SW 1271 (cell line): Measurements from ENCODE around the gene PTRHD1.
"Not testable (repeated sequence)": the region's sequence is repeated elsewhere in the genome, so short reads cannot be mapped to it uniquely, and the experiment has no call there.

ENCODE experiments used
- DNase-seq, 2 experiments: peaks; one replicate each; lab custom pipeline; 2025; lab: John Stamatoyannopoulos, UW

Gene PTRHD1, protein sequence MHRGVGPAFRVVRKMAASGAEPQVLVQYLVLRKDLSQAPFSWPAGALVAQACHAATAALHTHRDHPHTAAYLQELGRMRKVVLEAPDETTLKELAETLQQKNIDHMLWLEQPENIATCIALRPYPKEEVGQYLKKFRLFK

DNA sequence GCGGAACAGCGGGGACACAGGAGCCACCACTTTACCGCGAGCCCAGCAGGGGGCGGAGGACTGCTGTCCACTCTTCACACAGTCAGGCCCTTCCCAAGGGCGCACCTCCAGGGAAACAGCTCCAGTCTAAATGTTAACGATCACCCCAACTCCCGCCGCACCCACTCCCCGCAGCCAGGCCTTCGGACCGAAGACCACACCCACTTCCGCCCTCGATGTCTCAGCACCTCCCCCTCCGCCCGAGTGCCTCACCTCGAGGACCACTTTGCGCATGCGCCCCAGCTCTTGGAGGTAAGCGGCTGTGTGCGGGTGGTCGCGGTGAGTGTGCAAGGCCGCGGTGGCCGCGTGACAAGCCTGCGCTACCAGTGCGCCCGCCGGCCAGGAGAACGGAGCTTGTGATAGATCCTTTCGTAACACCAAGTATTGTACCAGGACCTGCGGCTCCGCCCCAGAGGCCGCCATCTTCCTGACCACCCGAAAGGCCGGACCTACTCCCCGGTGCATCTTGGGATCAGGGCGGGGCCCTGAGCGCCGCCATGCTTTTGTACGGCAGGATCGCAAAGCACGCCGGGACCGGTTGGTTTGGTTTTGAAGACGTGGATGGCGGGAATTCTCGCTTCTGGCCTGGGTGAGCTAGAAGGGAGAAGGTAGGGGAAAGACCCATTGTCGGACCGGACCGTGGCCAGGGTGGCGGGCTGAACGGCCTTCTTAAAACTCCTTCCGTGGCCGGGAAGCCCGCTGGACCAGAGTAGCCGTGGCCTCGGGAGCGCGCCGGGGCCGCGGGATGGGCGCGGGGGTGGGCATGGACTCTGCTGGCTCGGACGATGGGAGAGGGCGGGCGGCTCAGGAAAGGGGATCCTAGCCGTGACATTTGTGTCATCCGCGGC, at the start of gene PTRHD1, which contains the start of gene CENPO:
Gene PTRHD1, minus strand, starts transcription at position 518 of the 887 bp plus-strand sequence. Its CDS starts 14 bp downstream, at position 504.
Gene CENPO, plus strand, starts transcription at position 552 of the 887 bp plus-strand sequence. CDS start 495 bp downstream, outside the sequence.
- DNase-seq = peak; percentile 95 to 98

DNA sequence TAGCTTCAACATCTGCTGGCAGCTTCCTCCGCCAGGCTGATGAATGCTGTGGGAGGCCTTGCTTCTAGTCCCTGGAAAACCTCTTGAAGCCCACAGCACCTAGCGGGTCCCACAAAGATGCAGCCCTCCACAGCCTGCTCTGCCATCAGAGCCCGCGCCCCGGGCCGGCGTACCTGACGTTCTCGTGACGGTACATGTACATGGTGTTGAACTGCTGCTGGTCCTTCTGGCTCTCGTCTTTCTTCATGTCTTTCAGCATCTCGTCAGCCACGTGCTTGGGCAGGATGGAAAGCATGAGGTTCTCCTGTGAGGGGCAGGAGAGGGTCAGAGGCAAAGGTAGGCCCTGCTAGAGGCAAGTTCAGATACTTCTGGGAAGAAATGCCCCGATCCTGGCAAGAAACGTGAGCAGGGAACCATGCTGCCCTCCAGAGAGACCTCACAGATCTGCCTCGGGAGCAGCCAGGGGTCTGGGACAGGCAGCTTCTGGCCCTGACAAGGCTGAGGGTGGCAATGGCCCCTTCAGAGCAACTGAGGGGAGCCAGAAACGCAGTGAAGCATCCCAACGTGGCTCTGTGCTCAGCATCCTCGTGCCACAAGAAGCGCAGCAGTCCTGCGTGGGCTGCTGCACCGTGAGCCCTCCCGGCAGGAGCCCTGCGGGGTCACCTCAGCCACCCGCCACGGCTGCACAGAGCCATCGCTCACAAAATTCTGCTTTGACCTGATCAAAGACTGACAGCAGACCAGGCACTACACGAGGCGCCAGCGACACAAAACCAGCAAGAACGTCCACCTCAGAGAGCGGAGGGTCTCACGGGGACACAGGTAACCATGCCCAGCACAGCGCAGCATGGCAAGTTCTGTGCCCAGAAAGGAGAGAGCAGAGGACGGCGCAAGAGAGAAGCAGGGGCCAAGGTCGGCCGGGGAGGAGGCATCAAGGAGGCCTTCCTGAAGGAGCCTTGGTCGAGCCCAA, 49.2 kb upstream of the PTRHD1 start:
- no peak for DNase-seq

DNA sequence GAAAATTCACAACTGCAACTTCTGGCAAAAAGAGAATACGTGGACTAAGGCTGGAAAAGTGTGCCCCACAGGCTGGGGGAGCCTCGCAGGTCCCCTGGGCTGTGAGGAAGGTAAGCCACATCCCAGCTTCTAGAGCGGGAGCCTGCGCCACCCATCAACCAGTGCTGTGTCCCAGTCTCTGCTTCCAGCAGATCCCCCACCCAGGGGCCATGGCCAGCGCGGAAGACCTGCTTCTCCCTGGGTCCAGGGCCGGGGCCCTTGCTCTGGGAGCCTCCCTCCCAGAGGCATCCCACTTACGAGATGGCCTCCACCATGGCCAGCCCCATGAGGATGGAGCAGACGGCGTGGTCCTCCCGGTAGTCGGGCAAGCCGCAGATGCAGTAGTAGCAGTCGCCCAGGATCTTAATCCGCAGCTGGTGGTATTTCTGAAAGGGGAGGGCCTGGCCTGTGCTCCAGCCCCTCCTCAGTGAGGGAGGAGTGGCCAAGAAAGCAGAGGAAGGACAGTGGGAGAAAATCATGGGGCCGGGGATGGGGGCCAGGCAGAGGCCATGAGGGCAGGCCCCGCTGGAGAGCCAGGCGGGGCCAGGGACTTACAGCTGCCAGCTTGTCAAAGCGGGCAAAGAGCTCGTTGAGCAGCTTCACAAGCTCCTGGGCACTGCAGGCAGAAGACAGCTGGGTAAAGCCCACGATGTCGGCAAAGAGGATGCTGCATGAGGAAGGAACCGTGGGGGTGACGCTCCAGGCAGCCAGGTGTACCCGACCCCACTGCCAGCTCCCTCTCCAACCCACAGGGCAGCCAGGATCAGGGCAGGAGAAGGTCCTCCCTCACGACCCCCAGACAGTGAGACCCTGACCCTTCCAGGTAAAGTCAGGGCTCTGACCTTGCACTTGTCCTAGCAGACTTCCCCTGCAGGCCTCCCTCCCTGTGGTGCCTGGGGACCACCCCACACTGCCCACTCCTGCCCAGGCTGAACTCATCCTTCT, 48.1 kb upstream of the PTRHD1 start:
- no peak for DNase-seq

DNA sequence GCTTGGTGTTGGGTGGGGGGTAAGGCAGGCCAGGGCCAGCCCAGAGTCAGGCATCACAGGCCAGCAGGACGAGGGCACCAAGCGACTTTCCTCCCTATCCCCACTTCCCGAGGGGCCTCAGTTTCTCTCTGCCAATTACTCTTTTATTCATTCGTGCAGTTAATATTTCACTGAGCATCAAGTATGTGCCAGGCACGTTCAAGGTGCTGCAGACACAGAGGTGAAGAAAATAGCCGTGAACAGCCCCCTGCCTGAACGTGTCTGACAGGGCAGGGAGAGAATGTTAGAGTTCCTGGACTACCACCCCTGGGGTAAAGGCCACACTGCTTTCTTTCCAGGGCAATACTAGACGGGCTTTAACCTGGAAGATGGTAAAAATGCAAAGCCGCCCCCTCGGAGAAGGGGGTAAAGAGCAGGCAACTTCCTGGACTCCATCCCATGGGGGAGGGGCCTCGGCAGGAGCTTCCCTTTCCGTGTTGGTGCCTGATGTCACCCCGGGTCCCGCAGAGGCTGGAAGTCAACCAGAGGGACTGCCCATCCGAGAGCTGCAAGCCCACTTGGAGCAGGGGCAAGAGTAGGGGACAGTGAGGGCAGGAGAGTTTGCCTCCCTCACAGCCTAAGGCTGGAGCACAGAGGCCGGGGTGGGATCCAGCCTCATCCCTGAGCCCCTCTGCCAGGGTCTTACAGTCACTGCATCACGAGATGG, 47.1 kb upstream of the PTRHD1 start:
- no peak for DNase-seq

DNA sequence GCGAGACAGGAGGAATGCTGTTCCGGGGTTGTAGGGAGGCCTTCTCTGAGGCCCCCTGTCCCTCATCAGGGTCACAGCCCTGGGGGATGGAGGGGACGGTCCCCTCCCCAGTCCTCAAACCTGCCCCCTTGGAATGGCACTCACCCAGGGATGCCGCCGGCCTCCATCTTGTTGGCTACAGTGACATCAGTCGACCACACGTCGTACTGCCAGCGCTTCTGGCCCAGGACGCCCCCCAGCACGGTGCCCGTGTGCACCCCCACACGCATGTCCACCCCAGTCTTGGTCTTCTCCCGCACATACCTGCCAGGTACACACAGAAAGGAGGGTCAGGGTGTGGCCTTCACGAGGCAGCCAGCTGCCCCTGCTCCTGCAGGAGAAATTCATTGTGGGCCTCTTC, 46.5 kb upstream of the PTRHD1 start:
- no peak for DNase-seq

DNA sequence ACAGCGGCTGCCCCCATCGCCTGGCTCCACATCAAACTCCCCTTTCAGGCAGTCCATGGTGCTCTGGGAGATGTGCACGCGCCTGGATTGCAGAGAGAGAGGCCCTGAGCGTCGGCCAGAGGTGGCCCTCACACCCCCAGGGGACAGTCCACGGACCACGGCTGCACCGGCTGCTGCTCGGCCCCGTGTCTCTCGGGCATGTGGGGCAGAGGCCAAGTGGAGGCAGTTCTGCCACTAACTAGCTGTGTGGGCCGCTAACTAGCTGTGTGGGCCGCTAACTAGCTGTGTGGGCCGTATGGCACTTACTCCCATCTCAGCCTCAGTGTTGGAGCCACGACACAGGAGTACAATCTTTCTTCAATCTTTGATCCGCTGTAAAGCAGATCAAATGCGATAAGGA, 45.4 kb upstream of the PTRHD1 start:
- DNase-seq = no peak

DNA sequence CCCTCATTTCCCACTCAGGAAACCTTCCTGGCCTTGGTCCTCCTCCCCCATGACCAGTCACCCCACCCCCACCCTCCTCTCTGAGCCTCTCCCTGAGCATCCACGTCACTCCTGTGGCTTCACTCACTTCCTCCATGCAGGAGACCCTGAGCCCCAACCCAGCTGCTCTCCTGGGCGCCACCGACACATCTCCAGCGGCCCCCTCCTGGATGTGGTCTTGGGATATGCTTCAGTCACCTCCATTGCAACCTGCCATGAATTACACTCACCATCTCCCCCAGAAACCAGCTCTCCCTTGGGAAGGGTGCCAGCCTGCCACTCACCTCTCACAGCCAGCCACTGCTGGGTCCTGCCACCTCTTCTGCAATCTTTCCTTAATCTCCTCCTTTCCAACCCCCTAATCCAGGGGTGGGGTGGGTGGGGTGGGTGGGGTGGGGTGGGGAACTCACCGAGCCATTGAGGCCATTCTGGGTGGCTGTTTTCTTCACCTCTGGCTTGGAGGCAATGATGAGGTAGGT, 44.9 kb upstream of the PTRHD1 start:
- DNase-seq = no peak

DNA sequence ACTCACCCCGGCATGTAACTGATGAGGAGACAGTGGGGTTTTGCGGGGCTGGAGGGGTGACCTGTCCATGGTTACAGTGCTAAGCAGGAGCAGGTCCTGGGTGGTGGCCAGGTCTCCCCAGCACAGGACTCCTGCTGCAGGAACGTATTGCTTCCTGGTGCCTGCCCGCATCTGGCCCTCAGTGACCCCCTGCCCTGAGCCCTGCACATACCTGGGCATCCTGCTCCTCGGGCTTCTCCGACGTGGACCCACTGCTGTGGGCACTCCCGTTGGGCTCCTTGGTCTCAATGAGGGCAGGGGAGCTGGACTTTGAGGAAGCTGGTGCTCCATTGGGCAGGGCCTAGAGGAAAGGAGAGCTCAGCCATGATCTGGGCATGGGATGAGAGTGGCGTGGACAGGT, 43.5 kb upstream of the PTRHD1 start:
- DNase-seq = no peak

DNA sequence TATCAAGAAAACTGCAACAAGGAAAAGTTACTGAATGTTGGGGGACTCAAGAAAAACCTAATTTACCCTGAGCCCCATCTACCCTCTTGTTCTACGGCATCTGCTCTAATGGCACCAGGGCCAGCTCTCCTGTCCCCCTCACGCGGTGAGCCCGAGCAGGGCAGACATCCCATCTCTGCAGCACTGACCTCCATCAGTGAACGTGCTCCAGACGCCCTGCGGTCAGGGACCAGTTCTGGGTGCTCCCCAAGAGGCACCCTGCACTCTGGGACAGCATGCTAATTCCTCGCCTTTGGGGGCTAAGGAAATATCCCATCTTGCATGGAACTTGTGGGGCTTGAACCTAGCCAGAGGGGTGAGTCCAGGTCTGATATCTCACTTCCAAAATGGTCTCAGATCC, 43.0 kb upstream of the PTRHD1 start:
- no peak for DNase-seq

DNA sequence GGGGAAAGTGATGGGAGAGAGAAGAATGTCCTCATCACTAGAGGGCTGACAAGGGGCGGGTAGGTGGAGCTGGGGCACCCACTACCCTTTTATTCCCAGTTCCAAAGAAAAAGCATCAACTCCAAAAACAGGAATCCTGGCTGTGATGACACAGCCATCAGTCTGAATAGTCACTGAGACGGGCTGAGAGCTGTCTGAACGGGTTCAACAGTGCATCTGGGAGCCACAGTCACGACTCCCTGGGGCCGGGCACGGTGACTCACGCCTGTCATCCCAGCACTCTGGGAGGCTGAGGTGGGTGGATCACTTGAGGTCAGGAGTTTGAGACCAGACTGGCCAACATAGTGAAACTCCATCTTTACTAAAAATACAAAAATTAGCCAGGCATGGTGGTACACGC, 42.2 kb upstream of the PTRHD1 start:
- not testable (repeated sequence) for DNase-seq

DNA sequence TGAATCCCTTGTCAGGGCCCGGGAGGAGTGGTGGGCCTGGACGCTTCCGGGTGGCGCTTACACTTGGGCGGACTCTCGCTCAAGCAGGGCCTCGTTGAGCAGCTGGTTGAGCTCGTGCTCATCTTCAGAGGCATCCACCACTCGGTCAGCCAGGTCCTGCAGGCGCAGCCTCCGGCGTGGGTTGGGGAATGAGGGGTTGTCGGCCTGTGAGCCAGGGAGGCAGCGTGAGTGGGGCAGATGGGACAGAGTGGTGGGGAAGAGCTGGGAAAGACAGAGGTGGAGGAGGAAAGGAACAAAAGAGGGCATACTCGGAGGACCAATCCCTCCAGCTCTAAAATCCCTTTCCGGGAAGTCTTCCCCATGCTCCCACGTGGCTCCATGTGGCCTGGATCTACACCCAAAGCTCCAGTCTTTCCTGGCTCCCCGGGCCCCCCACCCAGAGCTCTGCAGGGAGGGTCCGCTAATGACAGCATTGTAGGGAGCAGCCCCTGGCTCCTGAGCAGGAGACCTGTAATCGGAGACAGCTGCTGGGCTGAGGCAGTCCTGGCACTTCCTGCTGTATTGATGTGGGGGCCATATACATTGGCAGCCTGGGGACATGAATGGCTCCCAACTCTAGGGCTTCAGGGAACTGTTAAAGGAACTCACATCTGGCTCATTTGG, 41.7 kb upstream of the PTRHD1 start:
- DNase-seq = no peak

DNA sequence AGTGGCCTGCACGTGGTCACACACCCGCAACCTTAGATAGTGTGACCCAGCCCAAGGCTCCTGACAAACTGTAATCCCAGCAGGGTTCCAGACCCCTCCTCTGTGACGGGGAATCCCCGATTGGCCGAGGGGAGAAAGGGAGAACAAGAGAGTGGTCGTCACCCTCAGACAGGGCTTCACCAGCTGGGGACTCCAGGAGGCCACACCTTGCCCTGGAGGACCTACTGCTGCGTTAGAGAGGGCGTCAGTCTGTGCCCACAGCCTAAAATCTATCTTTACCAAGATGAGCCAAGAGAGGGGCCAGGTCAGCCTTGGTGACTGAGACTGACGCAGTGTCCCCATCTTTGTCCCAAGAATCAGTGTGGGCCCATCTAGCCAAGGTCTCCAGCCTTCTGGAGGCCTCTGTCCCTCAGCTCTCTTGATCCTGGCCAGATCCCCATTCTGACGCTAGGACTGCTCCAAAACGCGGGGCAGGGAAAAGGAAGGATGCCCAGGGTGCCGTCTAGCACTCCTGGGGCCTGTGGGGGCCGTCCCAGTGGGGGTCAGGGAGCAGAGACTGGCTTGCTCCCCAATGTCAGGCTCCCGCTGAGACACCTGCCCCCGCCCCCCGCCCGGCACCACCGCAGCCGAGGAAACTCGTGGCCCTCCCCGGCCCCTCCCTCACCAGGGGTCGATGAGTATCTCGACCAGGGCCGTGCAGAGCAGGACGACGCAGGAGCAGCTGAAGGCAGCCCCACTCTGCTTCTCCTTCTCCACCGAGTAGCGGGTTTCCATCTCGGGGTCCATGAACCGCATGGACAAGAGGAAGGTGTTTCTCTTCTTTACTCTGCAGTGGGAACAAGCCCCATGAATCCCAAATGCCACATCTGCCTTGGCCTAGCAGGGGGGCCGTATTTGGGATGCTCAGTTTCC, 40.9 kb upstream of the PTRHD1 start:
- DNase-seq = no peak

DNA sequence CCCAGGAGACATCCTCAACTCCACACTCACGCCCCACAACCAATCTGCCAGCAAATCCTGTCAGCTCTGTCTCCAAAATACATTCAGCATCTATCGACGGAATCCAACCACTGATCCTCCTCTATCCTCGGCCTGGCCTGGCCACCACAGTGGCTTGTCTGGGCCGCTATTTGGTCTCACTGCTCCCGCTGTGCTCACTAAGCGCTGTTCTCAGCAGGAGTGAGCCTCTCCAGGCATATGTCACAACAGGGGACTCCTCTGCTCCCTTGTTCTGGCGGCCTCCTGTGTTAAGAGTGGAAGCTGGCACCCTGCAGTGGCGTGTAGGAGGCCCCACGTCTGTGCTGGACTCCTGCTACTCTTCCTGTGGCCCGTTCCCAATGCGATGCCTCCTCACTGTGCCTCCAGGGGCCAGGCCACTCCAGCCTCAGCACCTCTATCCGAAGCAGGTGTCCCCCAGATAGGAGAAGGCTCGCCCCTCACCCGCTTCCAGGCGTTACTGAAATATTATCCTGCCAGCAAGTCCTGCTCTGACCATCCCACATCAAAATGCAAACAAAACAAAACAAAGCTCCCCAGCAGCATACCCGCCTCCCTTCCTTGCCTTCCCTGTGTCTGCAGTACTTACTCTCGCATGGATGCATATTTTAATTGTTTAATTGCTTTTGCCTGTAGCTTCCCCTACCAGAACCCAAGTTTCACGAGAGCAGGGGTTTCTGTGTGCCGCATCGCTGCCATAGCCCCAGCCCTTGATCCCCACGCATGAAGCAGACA, 39.9 kb upstream of the PTRHD1 start:
- no peak for DNase-seq

DNA sequence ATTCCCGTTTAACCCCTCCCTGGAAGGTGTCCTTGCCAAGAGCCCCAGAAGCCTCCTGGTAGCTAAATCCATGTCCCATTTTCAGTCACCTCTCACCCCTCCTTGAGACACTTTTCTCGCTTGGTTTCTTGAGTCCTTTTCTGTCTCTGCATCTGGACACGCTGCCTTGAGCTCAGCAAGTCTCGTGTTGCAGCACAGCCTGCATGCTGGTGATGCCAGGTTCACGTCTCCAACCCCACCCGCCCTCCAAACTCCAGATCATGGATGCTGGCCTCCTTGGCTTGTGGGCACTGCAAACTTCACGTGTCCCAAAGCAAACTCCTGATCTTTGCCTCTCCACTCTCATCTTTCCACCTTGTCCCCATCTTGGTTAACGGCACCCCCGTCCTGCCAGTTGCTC, 39.3 kb upstream of the PTRHD1 start:
- no peak for DNase-seq

DNA sequence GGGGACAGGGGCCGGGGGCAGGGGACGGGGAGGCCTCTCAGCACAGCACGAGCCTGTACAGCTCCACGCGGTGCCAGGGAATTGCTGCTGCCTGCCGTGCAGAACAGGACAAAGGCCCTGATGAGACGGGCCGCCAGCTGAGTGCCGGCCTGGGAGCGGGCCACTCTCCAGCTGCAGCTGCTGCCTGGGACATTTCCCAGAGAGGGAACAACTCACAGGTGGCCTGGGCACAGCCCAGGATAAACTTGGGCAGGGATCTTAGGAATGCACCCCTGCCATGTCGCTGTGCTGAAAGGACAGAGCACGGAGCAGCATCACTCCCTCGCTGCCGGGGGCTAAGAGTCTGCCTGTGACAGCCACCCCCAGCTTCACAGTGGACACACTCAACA, 38.9 kb upstream of the PTRHD1 start:
- no peak for DNase-seq

DNA sequence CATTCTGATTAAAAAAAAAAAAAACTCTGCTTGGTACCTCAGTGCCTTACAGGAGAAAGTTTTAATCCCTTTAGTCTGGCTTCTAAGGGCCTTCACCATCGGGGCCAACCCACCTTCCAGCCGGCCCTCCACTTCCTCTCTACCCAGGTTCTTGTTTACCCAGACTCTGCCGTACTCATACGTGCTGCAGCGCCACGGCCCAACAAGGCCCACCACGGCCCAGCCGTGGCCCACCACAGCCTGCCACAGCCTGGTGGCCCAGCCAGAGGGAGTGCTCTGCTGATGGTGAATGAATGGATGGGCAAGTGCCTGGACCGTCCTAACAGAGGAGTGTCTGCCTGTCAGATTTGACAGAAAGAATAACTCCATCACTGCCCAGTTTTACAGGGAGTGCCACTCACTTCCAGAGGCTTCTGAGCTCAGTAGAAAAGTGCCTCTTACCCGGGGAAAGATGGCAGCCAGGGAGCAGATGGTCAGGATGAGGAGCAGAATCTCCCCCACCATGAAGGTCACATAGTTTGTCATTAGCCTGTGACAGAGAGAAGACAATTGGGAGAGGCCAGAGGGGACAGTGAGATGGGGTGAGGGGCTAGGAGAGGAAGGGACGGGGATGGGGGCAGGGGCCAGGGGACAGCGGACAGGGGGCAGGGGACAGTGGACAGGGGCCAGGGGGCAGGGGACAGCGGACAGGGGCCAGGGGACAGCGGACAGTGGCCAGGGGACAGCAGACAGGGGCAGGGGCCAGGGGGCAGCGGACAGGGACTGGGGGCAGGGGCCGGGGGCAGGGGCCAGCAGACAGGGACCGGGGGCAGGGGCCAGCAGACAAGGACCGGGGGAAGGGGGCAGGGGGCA, 38.3 kb upstream of the PTRHD1 start:
- DNase-seq = no peak

DNA sequence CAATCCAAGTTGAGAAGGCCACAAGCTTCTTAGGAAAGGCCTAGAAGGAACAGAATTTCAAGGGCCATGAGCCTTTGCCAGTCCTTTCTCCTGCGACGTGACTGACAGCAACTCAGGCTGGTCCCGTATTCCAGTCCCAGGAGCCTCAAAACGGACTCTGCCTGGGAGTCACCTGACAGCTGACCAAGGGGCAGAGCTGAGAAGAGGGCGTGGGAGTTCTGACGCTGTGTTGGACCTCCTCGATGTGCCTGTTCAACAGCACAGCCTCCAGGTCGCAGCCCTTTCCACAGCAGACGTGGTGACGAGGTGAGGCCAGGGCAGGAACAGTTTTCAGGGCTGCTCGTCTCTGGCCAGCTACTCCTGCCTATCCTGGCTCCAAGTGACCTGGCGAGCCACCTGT, 37.6 kb upstream of the PTRHD1 start:
- DNase-seq = no peak
